IMR-90 (cell line): Measurements from ENCODE around the gene KLC1. TPM values are rescaled to one million over a fixed set of nuclear protein-coding genes. Genes with fewer than 3 reads are reported as not detected.

Experiments used
- ATAC-seq: fragments of 200-7000 bp; cut with Tn5 transposase; 2 replicates; pipeline ENCODE4 v1.9.1; 2020; ENCODE audit warnings: low read depth, mild to moderate bottlenecking, moderate library complexity
- BruUV-seq: library from RNA; stranded (reverse); fragments of 400-500 nt; replicated peaks from 2 replicates; lab custom pipeline; 2021; lab: Mats Ljungman, UMichigan
- CTCF ChIA-PET: fragments of 300-600 bp; formaldehyde crosslinking; extraction: SDS; loops from one replicate; lab custom pipeline; 2021; ENCODE audit warnings: antibody characterized with exemption; lab: Yijun Ruan, JAX
- POLR2A ChIA-PET: fragments of 300-600 bp; sonication (Branson Sonifier 250); formaldehyde crosslinking; loops from one replicate; lab custom pipeline; 2022; ENCODE audit warnings: antibody characterized with exemption; ENCODE audit not compliant: unreplicated experiment; lab: Charles Lee
- DNase-seq: peaks from one replicate; pipeline ENCODE4 v3.0.0; 2013
- H2AFZ ChIP-seq: replicated peaks from 2 replicates; pipeline ENCODE3; 2013; ENCODE audit warnings: low read length, mild to moderate bottlenecking; ENCODE audit not compliant: poor library complexity
- H2AK5ac ChIP-seq: 2 replicates; pipeline ENCODE4 v1.6.1; 2013; ENCODE audit warnings: low read depth, low read length, inconsistent platforms
- H2AK9ac ChIP-seq: replicated peaks from 2 replicates; pipeline ENCODE3; 2013; ENCODE audit warnings: mild to moderate bottlenecking, low read depth, low read length, moderate library complexity; ENCODE audit not compliant: poor library complexity
- H2BK120ac ChIP-seq: 2 replicates; pipeline ENCODE4 v1.6.1; 2013; ENCODE audit warnings: low read depth, low read length, inconsistent platforms
- H2BK15ac ChIP-seq: 3 replicates; pipeline ENCODE4 v1.6.1; 2013; ENCODE audit warnings: low read depth, low read length, inconsistent platforms
- H2BK20ac ChIP-seq: 2 replicates; pipeline ENCODE4 v1.6.1; 2013; ENCODE audit warnings: low read depth, mild to moderate bottlenecking, inconsistent platforms, low read length, moderate library complexity
- H2BK5ac ChIP-seq: 2 replicates; pipeline ENCODE4 v1.6.1; 2013; ENCODE audit warnings: mild to moderate bottlenecking, low read depth, low read length, inconsistent platforms; ENCODE audit not compliant: poor library complexity, severe bottlenecking
- H3K14ac ChIP-seq: replicated peaks from 2 replicates; pipeline ENCODE4 v1.6.1; 2013; ENCODE audit warnings: low read depth, low read length, inconsistent platforms
- H3K18ac ChIP-seq: 2 replicates; pipeline ENCODE4 v1.6.1; 2013; ENCODE audit warnings: low read depth, low read length, control low read depth
- H3K23ac ChIP-seq: 2 replicates; pipeline ENCODE4 v1.6.1; 2013; ENCODE audit warnings: low read depth, low read length, inconsistent platforms
- H3K27ac ChIP-seq: 2 replicates; pipeline ENCODE4 v1.5.1; 2013; ENCODE audit warnings: mild to moderate bottlenecking, control low read depth, low read length; ENCODE audit not compliant: insufficient read depth
- H3K27me3 ChIP-seq: 2 replicates; pipeline ENCODE4 v1.6.1; 2013; ENCODE audit warnings: low read length; ENCODE audit not compliant: control insufficient read depth, insufficient read depth
- H3K36me3 ChIP-seq: 2 replicates; pipeline ENCODE4 v1.6.1; 2013; ENCODE audit warnings: low read length, mixed read lengths; ENCODE audit not compliant: control insufficient read depth, insufficient read depth
- H3K4ac ChIP-seq: 2 replicates; pipeline ENCODE4 v1.6.1; 2013; ENCODE audit warnings: low read depth, low read length, inconsistent platforms
- H3K4me1 ChIP-seq: 2 replicates; pipeline ENCODE4 v1.6.1; 2013; ENCODE audit warnings: low read length, mixed read lengths; ENCODE audit not compliant: control insufficient read depth, insufficient read depth
- H3K4me2 ChIP-seq: 2 replicates; pipeline ENCODE4 v1.6.1; 2013; ENCODE audit warnings: low read depth, mild to moderate bottlenecking, control low read depth, low read length, moderate library complexity
- H3K4me3 ChIP-seq: 2 replicates; pipeline ENCODE4 v1.5.1; 2013; ENCODE audit warnings: low read depth, mild to moderate bottlenecking, control low read depth, low read length, moderate library complexity; ENCODE audit not compliant: insufficient read depth
- H3K56ac ChIP-seq: 2 replicates; pipeline ENCODE4 v1.6.1; 2013; ENCODE audit warnings: low read length, inconsistent platforms; ENCODE audit not compliant: insufficient read depth; ENCODE audit errors: extremely low read depth
- H3K79me1 ChIP-seq, 2 experiments: 2 replicates each; pipeline ENCODE4 v1.6.1; 2013; ENCODE audit warnings: low read length in 2 of 2, inconsistent platforms in 1 of 2, low read depth in 1 of 2
- H3K9ac ChIP-seq: 2 replicates; pipeline ENCODE4 v1.6.1; 2013; ENCODE audit warnings: low read depth, low read length, control low read depth
- H3K9me1 ChIP-seq: 2 replicates; pipeline ENCODE4 v1.6.1; 2013; ENCODE audit warnings: low read length, inconsistent platforms; ENCODE audit not compliant: insufficient read depth
- H3K9me3 ChIP-seq: 2 replicates; pipeline ENCODE4 v1.6.1; 2013; ENCODE audit warnings: low read length; ENCODE audit not compliant: control insufficient read depth, insufficient read depth
- H4K20me1 ChIP-seq: 2 replicates; pipeline ENCODE4 v1.6.1; 2013; ENCODE audit warnings: low read length, inconsistent platforms; ENCODE audit not compliant: insufficient read depth
- H4K5ac ChIP-seq: 2 replicates; pipeline ENCODE4 v1.6.1; 2013; ENCODE audit warnings: mild to moderate bottlenecking, low read depth, low read length, control low read depth
- H4K8ac ChIP-seq, 2 experiments: 2 replicates each; pipeline ENCODE4 v1.6.1; 2013; ENCODE audit warnings: low read depth in 2 of 2, low read length in 2 of 2, control low read depth in 1 of 2, inconsistent platforms in 1 of 2
- H4K91ac ChIP-seq: 2 replicates; pipeline ENCODE4 v1.6.1; 2013; ENCODE audit warnings: low read depth, low read length, inconsistent platforms; ENCODE audit not compliant: insufficient read depth
- RAD21 ChIP-seq: IDR thresholded peaks from 2 replicates; pipeline ENCODE4 v1.6.1; 2012; ENCODE audit warnings: low read length, improper control_type of control experiment
- USF2 ChIP-seq: fragments of 150-350 bp; IDR thresholded peaks from 2 replicates; pipeline ENCODE4 v1.6.1; 2017; ENCODE audit warnings: mild to moderate bottlenecking, antibody characterized with exemption, low read length, low read depth
- WGBS, 2 experiments: methylation state at CpG; one replicate each; pipeline versions ENCODE4 v1.1.5 to v1.1.7; 2013; ENCODE audit warnings: missing lambda C conversion rate in 2 of 2; ENCODE audit not compliant: insufficient read length in 1 of 2; ENCODE audit errors: extremely low coverage in 2 of 2; 5-methylcytosine and 5-hydroxymethylcytosine counted together
- dilution Hi-C: fragments of 300-500 bp; cut with HindIII; formaldehyde crosslinking; loops from one replicate; pipeline ENCODE4 v1.14.3; 2018; ENCODE audit warnings: low sequenced_read_pairs; ENCODE audit not compliant: unreplicated experiment
- in situ Hi-C: fragments of 300-500 bp; cut with MboI; formaldehyde crosslinking; loops from 3 replicates; pipeline ENCODE4 v1.14.3; 2019; ENCODE audit warnings: low sequenced_read_pairs, inconsistent platforms, mixed read lengths
- intact Hi-C: fragments of 100-400 bp; cut with micrococcal nuclease; formaldehyde crosslinking; loops from 2 replicates; pipeline ENCODE4 v1.10.0; 2022
- polyA plus RNA-seq, 3 experiments: library from polyadenylated mRNA; depleted of rRNA; stranded (reverse); fragments of >200 nt; gene quantifications; 2 replicates each; pipeline ENCODE4 v1.2.3, GENCODE V29; 2012; ENCODE audit warnings: low replicate concordance in 1 of 3
- total RNA-seq: library from RNA; depleted of rRNA; stranded (reverse); fragments of >200 nt; gene quantifications from 2 replicates; pipeline ENCODE4 v1.2.3, GENCODE V29; 2012

Gene KLC1
- total and polyA plus RNA-seq, 2 of the 4 experiments (the other 2 are of a cell fraction), result 101 to 157 TPM

DNA sequence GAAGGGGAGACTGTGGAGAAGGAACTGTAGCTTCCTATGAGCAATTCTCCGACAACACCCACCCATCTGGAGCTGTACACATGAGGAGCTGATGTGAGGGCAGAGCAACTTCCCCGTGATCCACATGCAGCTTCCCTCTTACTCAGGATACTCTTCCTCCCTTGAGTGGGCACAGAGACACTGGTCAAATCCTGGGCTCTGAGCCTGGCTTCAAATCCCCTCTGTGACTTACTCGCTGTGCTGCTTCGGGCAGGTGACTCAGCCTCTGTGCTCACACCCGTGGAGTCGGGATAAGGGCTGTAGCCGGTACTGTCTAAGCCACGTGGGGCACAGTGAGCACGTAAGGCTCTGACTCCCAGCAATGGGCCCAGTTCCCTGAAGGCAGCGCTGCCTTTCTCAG lies 117.7 kb downstream of the KLC1 start:
- H4K5ac ChIP-seq, result no peak overlapping the region
- H3K9me1 ChIP-seq, result peaks cover 6% of the 10 kb centered on the region; the same call in 1 of the 2 replicates
- peak; percentile 58 for DNase-seq
- no peak overlapping the region for H3K23ac ChIP-seq
- no peaks in the 10 kb centered on the region for H3K4me1 ChIP-seq
- WGBS, 2 experiments, result 75% methylated on average over 5 of the region's 10 CpGs; no CpG with 5 or more reads in 1 of the 2 experiments
- no peak overlapping the region for H4K91ac ChIP-seq
- ChIA-PET POLR2A (no interaction called here), CTCF (no interaction called here)
- ATAC-seq, result peak; percentile 44; the same call in 1 of the 2 replicates
- H3K56ac ChIP-seq, result no peak overlapping the region
- dilution Hi-C loops (no loop called here), intact Hi-C loops (no loop called here), in situ Hi-C loops (no loop called here)
- no peak overlapping the region for H3K27ac ChIP-seq
- BruUV-seq, result no TSS peak
- H2BK20ac ChIP-seq, result no peak overlapping the region
- no peak overlapping the region for H2AFZ ChIP-seq
- no peak overlapping the region for H3K4me2 ChIP-seq
- no peaks in the 10 kb centered on the region for H3K79me1 ChIP-seq
- H4K8ac ChIP-seq, result no peak overlapping the region
- no peaks in the 10 kb centered on the region for H3K36me3 ChIP-seq
- no peak overlapping the region for H2BK120ac ChIP-seq
- H3K4me3 ChIP-seq, result no peak overlapping the region
- H2AK9ac ChIP-seq, result peak overlapping the region; percentile 50
- no peaks in the 10 kb centered on the region for H3K9me3 ChIP-seq
- TF ChIP-seq USF2 (peak; percentile 43), RAD21 (no peak)
- no peak overlapping the region for H2BK15ac ChIP-seq
- H3K27me3 ChIP-seq, result no peaks in the 10 kb centered on the region
- H2BK5ac ChIP-seq, result no peak overlapping the region
- H3K9ac ChIP-seq, result no peak overlapping the region
- no peak overlapping the region for H2AK5ac ChIP-seq
- no peak overlapping the region for H3K14ac ChIP-seq
- H4K20me1 ChIP-seq, result no peaks in the 10 kb centered on the region
- H3K4ac ChIP-seq, result no peak overlapping the region
- no peak overlapping the region for H3K18ac ChIP-seq
